NCI-H345 treated with DMSO at 0.1 percent for 48 hours (cell line): ENCODE results near the gene NCEH1.
"Not testable (repeated sequence)": the region's sequence is repeated elsewhere in the genome, so short reads cannot be mapped to it uniquely, and the experiment has no call there.

ENCODE experiments used
- DNase-seq: peaks from one replicate; lab custom pipeline; 2025; ENCODE audit not compliant: unreplicated experiment; lab: John Stamatoyannopoulos, UW

NCEH1 gene, protein sequence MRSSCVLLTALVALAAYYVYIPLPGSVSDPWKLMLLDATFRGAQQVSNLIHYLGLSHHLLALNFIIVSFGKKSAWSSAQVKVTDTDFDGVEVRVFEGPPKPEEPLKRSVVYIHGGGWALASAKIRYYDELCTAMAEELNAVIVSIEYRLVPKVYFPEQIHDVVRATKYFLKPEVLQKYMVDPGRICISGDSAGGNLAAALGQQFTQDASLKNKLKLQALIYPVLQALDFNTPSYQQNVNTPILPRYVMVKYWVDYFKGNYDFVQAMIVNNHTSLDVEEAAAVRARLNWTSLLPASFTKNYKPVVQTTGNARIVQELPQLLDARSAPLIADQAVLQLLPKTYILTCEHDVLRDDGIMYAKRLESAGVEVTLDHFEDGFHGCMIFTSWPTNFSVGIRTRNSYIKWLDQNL

GRCh38 chr3:172710664-172711453, at the start of gene NCEH1:
Gene NCEH1 (minus strand): TSS chr3:172711067. CDS start chr3:172710984, 83 bp downstream.
- peak; percentile 71 for DNase-seq

- DNase-seq, result not testable (repeated sequence)
These were observed 49.5 kb upstream of the NCEH1 start for GRCh38 chr3:172760416-172760815.

- no peak for DNase-seq
These were observed 42.3 kb upstream of the NCEH1 start for GRCh38 chr3:172753125-172753524.

- no peak for DNase-seq
These were observed 41.8 kb upstream of the NCEH1 start for GRCh38 chr3:172752651-172753050.

GRCh38 chr3:172751175-172751704, 40.4 kb upstream of the NCEH1 start:
- no peak for DNase-seq

- peak; percentile 85 for DNase-seq
These were observed 39.7 kb upstream of the NCEH1 start, which contains the start of gene ECT2 for GRCh38 chr3:172750368-172751174. Gene ECT2 (plus strand): TSS chr3:172750726. CDS start chr3:172754531, 3,805 bp downstream.

GRCh38 chr3:172750069-172750367, 39.2 kb upstream of the NCEH1 start:
- no peak for DNase-seq

GRCh38 chr3:172749230-172749965, 38.5 kb upstream of the NCEH1 start:
- no peak for DNase-seq

- no peak for DNase-seq
These were observed 35.6 kb upstream of the NCEH1 start for GRCh38 chr3:172746475-172746874.

GRCh38 chr3:172739462-172739861, 28.6 kb upstream of the NCEH1 start:
- DNase-seq, result no peak

- no peak for DNase-seq
These were observed 24.1 kb upstream of the NCEH1 start for GRCh38 chr3:172735014-172735413.

GRCh38 chr3:172726380-172726779, 15.5 kb upstream of the NCEH1 start:
- DNase-seq, result no peak

DNA sequence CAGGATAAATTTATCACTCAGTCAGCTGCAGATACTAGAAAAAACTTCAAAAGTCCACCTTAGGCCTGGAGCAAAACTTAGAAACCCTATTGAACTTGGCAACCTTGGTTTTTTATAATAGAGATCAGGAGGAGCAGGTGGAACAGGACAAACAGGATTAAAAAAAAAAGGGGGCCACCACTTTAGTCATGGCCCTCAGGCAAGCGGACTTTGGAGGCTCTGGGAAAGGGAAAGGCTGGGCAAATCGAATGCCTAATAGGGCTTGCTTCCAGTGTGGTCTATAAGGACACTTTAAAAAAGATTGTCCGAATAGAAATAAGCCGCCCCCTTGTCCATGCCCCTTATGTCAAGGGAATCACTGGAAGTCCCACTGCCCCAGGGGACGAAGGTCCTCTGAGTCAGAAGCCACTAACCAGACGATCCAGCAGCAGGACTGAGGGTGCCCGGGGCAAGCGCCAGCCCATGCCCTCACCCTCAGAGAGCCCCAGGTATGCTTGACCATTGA, 11.7 kb upstream of the NCEH1 start:
- DNase-seq, result not testable (repeated sequence)

DNA sequence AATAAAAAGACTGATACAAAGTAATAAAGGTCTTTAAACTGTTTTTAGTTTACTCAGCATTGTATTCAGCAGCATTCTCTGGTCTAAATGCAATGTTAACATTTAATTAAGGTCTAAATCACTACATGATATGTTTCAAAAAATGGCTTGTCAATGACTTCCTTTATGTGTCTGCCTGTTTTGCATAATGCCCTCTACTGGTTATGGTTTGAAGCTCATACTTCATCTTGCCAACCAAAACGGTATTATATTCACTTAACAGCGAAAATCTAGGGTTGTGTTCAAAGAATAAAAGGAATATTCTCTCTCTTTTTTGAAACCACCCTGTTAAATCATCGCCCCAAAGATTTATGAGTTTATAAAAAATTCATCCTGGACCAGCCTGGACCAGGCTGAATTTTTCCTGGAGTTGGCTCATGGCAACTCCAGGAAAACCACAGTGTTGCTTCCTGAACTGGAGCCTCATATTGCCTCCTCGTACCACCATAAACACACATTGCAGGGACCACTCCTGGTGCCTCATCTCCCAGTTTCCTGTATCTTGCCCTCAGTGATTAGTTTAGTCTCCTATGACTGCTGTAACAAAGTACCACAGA, 6.7 kb upstream of the NCEH1 start:
- no peak for DNase-seq

DNA sequence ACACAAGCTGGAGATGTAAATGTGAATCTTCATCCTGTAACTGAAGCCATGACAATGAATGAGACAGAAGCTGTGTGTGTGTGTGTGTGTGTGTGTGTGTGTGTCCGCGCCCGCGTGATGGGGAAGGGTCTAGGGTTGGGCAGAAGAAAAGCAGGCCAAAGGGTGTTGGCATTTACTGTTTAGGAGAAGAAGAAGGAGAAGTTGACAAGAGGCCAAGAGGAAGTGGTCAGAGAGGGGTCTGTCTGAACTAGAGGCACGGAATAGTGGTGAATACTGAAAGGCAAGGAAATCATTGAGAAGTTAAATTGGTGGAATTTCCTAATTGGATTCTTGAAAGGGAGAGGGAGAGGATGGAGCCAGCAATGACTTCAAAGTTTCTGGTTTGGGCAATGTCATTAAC, 5.6 kb upstream of the NCEH1 start:
- DNase-seq, result no peak

GRCh38 chr3:172713316-172713715, 2.4 kb upstream of the NCEH1 start:
- DNase-seq, result no peak

- DNase-seq, result no peak
These were observed 558 bp upstream of the NCEH1 start for GRCh38 chr3:172711454-172711795.

DNA sequence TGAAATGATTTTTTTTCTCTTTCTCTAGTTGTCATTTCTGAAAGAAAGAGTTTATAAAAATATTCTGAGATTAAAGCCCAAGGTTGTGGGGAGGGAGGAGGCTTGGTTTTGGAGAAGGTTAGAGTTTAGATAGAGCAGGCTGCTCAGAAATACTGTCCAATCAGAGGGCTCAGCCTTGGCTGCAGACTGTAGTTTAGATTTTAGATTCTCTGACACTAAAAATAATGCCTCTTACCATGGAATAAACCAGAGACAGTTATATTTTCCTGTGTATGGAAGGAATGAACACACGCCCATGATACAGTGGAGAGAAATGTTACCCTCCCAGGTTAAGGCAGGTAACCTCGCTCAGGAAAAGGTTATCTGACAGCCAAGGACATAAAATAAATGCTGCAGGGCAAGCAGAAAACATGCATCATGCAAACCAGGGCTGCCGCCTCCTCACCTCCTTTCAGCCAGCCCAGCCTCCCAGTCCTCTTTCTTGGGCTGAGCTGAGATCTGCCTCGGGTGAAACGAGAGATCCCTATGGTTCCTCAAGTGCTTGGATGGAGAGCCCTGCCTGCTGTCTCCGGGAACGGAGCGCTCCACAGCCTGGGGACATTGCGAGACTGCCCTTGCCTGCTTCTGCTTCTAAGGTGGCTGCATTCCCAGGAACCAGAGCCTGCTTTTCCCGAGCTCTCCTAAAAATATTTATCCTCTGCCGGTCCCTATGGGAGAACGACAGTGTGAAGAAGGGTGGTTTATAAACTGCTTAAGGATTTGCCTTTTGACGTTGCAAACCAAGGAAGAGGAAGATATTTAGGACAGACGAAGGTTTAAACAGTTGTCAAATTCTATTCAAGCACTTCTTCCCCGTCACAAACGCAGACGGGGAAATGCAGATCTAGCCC, 848 bp downstream of the NCEH1 start:
- no peak for DNase-seq
